ENCODE measurements around the gene COX19. TPM values are rescaled to one million over a fixed set of nuclear protein-coding genes. Genes with fewer than 3 reads are reported as not detected.

Gene COX19
- total RNA-seq, 1 experiment from 2014 or later: 11.6 TPM

DNA sequence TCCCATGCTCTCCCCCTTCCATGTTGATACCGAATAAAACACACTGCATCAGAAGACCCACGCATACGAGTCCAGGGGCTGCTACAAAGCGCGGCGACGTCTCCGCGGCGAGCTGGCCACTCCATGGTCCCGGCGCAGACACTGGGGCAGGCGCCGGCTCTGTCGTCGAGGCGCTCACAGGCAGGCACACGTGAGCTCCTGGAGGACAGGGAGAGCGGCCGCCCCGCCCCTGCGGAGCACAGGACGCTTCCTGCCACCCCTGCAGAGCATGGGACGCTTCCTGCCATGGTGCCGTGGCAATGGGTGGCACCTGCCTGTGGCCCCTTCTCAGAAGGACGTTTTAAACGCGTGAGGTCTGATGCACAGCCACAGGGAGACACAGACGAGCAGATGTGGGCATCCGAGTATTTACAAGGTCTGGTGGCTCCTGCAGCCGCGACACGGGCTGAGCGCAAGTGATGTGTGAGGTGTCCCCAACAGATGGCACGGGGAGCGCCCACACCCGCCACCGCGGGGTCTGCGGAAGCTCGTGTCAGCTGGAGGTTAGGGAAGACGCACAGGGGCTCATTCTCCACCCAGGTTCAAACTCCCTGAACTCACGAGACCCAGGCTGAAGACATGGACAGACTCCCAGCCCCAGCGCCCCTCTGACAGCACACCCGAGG, 47.6 kb upstream of the COX19 start:
- intact Hi-C loops (cut with micrococcal nuclease): no loop called here
- Histone ChIP-seq H3K79me2 (ENCODE audit: low read length) (peaks cover 52% of the 10 kb centered on the region), H3K9me2 (replicated peaks; ENCODE audit: low read length) (no peaks in the 10 kb centered on the region), H3K27me3 (ENCODE audit: low read length) (no peaks in the 10 kb centered on the region), H3K27ac (ENCODE audit: low read length) (no peak overlapping the region), H3K9ac (ENCODE audit: low read length) (no peak overlapping the region), H3K4me2 (ENCODE audit: low read length) (no peak overlapping the region), H2AFZ (ENCODE audit: low read length) (no peak overlapping the region), H3K9me3 (ENCODE audit: low read length) (no peaks in the 10 kb centered on the region), H3K36me3 (ENCODE audit: low read depth, low read length) (peaks cover 7% of the 10 kb centered on the region; the same call in 1 of the 2 replicates), H3K4me3 (ENCODE audit: low read length) (no peak overlapping the region), H3F3A (ENCODE audit: low read length, unreplicated experiment) (no peaks in the 10 kb centered on the region), H4K20me1 (ENCODE audit: low read length) (peaks cover 20% of the 10 kb centered on the region), H3K4me1 (ENCODE audit: insufficient read depth, low read length) (0 out of 2 replicates have a peak, but pooled peaks cover 4% of the 10 kb centered on the region)
- DNase-seq: no peak
- ChIA-PET POLR2A (ENCODE audit: unreplicated experiment) (no interaction called here), CTCF (no interaction called here)
- no peak for ATAC-seq
- no peak for TF ChIP-seq EZH2phosphoT487 (IDR thresholded peaks at IDR 0.05; ENCODE audit: borderline replicate concordance, low read length)
- TF ChIP-seq EZH2 (IDR thresholded peaks at IDR 0.05; ENCODE audit: low read length, unreplicated experiment): no peak
- TF ChIP-seq, protein P1, sequence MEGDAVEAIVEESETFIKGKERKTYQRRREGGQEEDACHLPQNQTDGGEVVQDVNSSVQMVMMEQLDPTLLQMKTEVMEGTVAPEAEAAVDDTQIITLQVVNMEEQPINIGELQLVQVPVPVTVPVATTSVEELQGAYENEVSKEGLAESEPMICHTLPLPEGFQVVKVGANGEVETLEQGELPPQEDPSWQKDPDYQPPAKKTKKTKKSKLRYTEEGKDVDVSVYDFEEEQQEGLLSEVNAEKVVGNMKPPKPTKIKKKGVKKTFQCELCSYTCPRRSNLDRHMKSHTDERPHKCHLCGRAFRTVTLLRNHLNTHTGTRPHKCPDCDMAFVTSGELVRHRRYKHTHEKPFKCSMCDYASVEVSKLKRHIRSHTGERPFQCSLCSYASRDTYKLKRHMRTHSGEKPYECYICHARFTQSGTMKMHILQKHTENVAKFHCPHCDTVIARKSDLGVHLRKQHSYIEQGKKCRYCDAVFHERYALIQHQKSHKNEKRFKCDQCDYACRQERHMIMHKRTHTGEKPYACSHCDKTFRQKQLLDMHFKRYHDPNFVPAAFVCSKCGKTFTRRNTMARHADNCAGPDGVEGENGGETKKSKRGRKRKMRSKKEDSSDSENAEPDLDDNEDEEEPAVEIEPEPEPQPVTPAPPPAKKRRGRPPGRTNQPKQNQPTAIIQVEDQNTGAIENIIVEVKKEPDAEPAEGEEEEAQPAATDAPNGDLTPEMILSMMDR (conservative IDR thresholded peaks at IDR 0.05; ENCODE audit: low read depth, low read length): no peak
- no TSS peak for BruUV-seq (replicated peaks)

DNA sequence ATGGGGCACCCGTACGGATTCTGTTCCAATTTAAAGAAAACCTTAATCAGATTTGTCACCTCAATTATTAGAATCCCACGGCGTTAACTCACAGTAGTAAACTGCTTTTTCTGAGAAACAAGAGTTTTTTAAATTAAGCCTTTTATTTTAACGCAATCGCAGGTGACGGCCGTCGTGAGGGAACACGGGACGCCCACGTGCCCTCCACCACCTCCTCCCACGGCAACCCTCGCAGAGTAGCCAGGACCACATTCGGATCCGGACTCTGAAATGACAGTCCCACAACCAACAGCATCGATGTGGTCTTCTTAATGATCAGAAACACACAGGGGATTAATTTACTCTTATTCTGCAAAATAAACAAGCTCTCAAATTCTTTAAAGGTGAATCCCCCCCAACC, 47.0 kb upstream of the COX19 start:
- no peak for ATAC-seq
- Histone ChIP-seq H2AFZ (ENCODE audit: low read length) (no peak overlapping the region), H3K4me2 (ENCODE audit: low read length) (no peak overlapping the region), H3K79me2 (ENCODE audit: low read length) (peaks cover 46% of the 10 kb centered on the region), H3K27ac (ENCODE audit: low read length) (no peak overlapping the region), H3K4me3 (ENCODE audit: low read length) (no peak overlapping the region), H3K9me2 (replicated peaks; ENCODE audit: low read length) (no peaks in the 10 kb centered on the region), H3K36me3 (ENCODE audit: low read depth, low read length) (peaks cover 7% of the 10 kb centered on the region; the same call in 1 of the 2 replicates), H3K9me3 (ENCODE audit: low read length) (no peaks in the 10 kb centered on the region), H3K9ac (ENCODE audit: low read length) (no peak overlapping the region), H3K27me3 (ENCODE audit: low read length) (no peaks in the 10 kb centered on the region), H4K20me1 (ENCODE audit: low read length) (peaks cover 17% of the 10 kb centered on the region), H3K4me1 (ENCODE audit: insufficient read depth, low read length) (0 out of 2 replicates have a peak, but pooled peaks cover 4% of the 10 kb centered on the region), H3F3A (ENCODE audit: low read length, unreplicated experiment) (no peaks in the 10 kb centered on the region)
- ChIA-PET POLR2A (ENCODE audit: unreplicated experiment) (no interaction called here), CTCF (no interaction called here)
- TF ChIP-seq, protein P1 (conservative IDR thresholded peaks at IDR 0.05; ENCODE audit: low read depth, low read length): no peak
- TF ChIP-seq EZH2 (IDR thresholded peaks at IDR 0.05; ENCODE audit: low read length, unreplicated experiment) (no peak), EZH2phosphoT487 (IDR thresholded peaks at IDR 0.05; ENCODE audit: borderline replicate concordance, low read length) (no peak)
- BruUV-seq (replicated peaks): no TSS peak
- DNase-seq: no peak
- intact Hi-C loops (cut with micrococcal nuclease): no loop called here

DNA sequence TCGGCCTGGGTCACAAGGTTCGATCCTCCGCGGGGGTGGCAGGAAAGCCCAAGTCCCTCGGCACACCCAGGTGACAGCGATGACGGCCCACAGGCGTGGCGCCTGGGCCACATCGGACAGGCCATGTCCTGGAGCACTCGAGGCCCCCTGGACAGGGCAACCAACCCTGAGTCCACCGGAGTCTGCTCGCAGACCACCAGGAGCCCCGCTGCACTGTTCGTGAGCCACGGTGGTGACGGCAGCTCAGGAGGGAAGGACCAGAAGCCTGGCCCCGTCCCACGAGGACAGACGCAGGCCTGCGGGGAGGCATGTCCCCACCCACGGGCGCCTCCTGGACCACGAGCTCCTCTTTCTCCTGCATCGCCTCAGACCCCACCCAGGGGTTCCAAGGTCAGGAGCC, 46.6 kb upstream of the COX19 start:
- Histone ChIP-seq H3K4me3 (ENCODE audit: low read length) (no peak overlapping the region), H3K4me2 (ENCODE audit: low read length) (no peak overlapping the region), H3K79me2 (ENCODE audit: low read length) (peaks cover 42% of the 10 kb centered on the region), H3K4me1 (ENCODE audit: insufficient read depth, low read length) (0 out of 2 replicates have a peak, but pooled peaks cover 2% of the 10 kb centered on the region), H4K20me1 (ENCODE audit: low read length) (peaks cover 13% of the 10 kb centered on the region), H3K27me3 (ENCODE audit: low read length) (no peaks in the 10 kb centered on the region), H3K9me2 (replicated peaks; ENCODE audit: low read length) (no peaks in the 10 kb centered on the region), H2AFZ (ENCODE audit: low read length) (no peak overlapping the region), H3K9ac (ENCODE audit: low read length) (no peak overlapping the region), H3K9me3 (ENCODE audit: low read length) (no peaks in the 10 kb centered on the region), H3K36me3 (ENCODE audit: low read depth, low read length) (peaks cover 7% of the 10 kb centered on the region; the same call in 1 of the 2 replicates), H3F3A (ENCODE audit: low read length, unreplicated experiment) (no peaks in the 10 kb centered on the region), H3K27ac (ENCODE audit: low read length) (no peak overlapping the region)
- intact Hi-C loops (cut with micrococcal nuclease): no loop called here
- ChIA-PET CTCF (no interaction called here), POLR2A (ENCODE audit: unreplicated experiment) (no interaction called here)
- DNase-seq (no peak), ATAC-seq (no peak)
- TF ChIP-seq EZH2 (IDR thresholded peaks at IDR 0.05; ENCODE audit: low read length, unreplicated experiment): no peak
- TF ChIP-seq, protein P1 (conservative IDR thresholded peaks at IDR 0.05; ENCODE audit: low read depth, low read length): no peak
- TF ChIP-seq EZH2phosphoT487 (IDR thresholded peaks at IDR 0.05; ENCODE audit: borderline replicate concordance, low read length): no peak
- BruUV-seq (replicated peaks): no TSS peak

Data from PC-3 (cell line).